GM12865 (cell line): ENCODE measurements around the gene MTMR3.

Experiments used
- DNase-seq: peaks from one replicate; pipeline ENCODE4 v3.0.0; 2010; ENCODE audit warnings: low read depth
- H3K4me3 ChIP-seq: 2 replicates; pipeline ENCODE4 v1.5.1; 2011; ENCODE audit warnings: mild to moderate bottlenecking, low read depth, low read length, control low read depth
- CTCF ChIP-seq: IDR thresholded peaks from 2 replicates; pipeline ENCODE4 v1.5.1; 2011; ENCODE audit warnings: low read length, control low read depth, low read depth, inconsistent platforms; ENCODE audit not compliant: insufficient read depth; ENCODE audit errors: missing control alignments

The MTMR3 gene

GRCh38 chr22:29914991-29915533, 32.1 kb downstream of the MTMR3 start:
- no peak overlapping the region for H3K4me3 ChIP-seq
- DNase-seq, result no peak
- TF ChIP-seq CTCF, result no peak

GRCh38 chr22:29916007-29916544, 33.1 kb downstream of the MTMR3 start:
- no peak overlapping the region for H3K4me3 ChIP-seq
- no peak for DNase-seq
- TF ChIP-seq CTCF, result no peak

GRCh38 chr22:29917052-29917902, 34.3 kb downstream of the MTMR3 start:
- H3K4me3 ChIP-seq, result no peak overlapping the region
- no peak for TF ChIP-seq CTCF
- DNase-seq, result no peak

- DNase-seq, result no peak
- TF ChIP-seq CTCF, result no peak
- H3K4me3 ChIP-seq, result no peak overlapping the region
Measured at GRCh38 chr22:29925402-29925801, 42.4 kb downstream of the MTMR3 start.

DNA sequence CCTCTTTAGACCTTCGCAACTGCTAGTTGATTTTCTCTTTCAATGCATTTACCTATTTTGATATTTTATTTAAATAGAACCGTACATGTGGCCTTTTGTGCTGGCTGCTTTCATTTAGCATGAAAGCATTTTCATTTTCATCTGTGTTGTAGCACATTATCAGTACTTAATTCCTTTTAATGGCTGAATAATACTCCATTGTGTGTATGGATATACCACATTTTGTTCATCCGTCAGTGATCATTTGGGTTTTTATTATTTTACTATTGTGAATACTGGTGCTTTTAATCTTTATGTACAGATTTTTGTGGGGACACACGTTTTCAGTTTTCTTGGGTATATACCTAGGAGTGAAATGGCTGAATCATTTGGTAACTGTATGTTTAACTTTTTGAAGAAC, 43.1 kb downstream of the MTMR3 start:
- no peak for TF ChIP-seq CTCF
- no peak overlapping the region for H3K4me3 ChIP-seq
- no peak for DNase-seq

GRCh38 chr22:29932136-29932535, 49.2 kb downstream of the MTMR3 start:
- no peak for TF ChIP-seq CTCF
- no peak for DNase-seq
- H3K4me3 ChIP-seq, result no peak overlapping the region; the same call in 1 of the 2 replicates

- no peak overlapping the region for H3K4me3 ChIP-seq
- no peak for TF ChIP-seq CTCF
- DNase-seq, result no peak
Measured at GRCh38 chr22:29933619-29934018, 50.6 kb downstream of the MTMR3 start.
